MM.1S (cell line): ENCODE data around the gene SLC38A5.
"Not testable (repeated sequence)": the region's sequence is repeated elsewhere in the genome, so short reads cannot be mapped to it uniquely, and the experiment has no call there.

Experiments
- DNase-seq: peaks from one replicate; pipeline ENCODE4 v3.0.0-alpha.2; 2015
- H2AFZ ChIP-seq: fragments of 300-600 bp; sonication (generic); 2 replicates; pipeline ENCODE4 v1.6.0; 2016; ENCODE audit warnings: antibody characterized with exemption, low read length
- H3F3A ChIP-seq: fragments of 300-600 bp; sonication (generic); 2 replicates; pipeline ENCODE4 v1.6.1; 2016; ENCODE audit warnings: mild to moderate bottlenecking, antibody characterized with exemption, low read length, moderate library complexity, mixed read lengths; ENCODE audit not compliant: insufficient read depth
- H3K27ac ChIP-seq: fragments of 300-600 bp; sonication (generic); 2 replicates; pipeline ENCODE4 v1.5.1; 2016; ENCODE audit warnings: mild to moderate bottlenecking, low read length
- H3K27me3 ChIP-seq: fragments of 300-600 bp; sonication (generic); replicated peaks from 2 replicates; pipeline ENCODE4 v1.6.0; 2016; ENCODE audit warnings: low read length; ENCODE audit not compliant: insufficient read depth
- H3K36me3 ChIP-seq: fragments of 300-600 bp; sonication (generic); replicated peaks from 2 replicates; pipeline ENCODE4 v1.6.1; 2016; ENCODE audit warnings: mild to moderate bottlenecking, low read length, mixed read lengths; ENCODE audit not compliant: insufficient read depth
- H3K4me1 ChIP-seq: fragments of 300-600 bp; sonication (generic); 2 replicates; pipeline ENCODE4 v1.6.1; 2016; ENCODE audit warnings: low read length, mixed read lengths
- H3K4me2 ChIP-seq: fragments of 300-600 bp; sonication (generic); 2 replicates; pipeline ENCODE4 v1.6.0; 2016; ENCODE audit warnings: low read depth, low read length
- H3K4me3 ChIP-seq: fragments of 300-600 bp; sonication (generic); 2 replicates; pipeline ENCODE4 v1.5.1; 2016; ENCODE audit warnings: low read length, mixed read lengths
- H3K79me2 ChIP-seq: fragments of 300-600 bp; sonication (generic); 2 replicates; pipeline ENCODE4 v1.6.1; 2016; ENCODE audit warnings: mixed run types, low read length, mixed read lengths
- H3K9ac ChIP-seq: fragments of 300-600 bp; sonication (generic); 2 replicates; pipeline ENCODE4 v1.6.1; 2016; ENCODE audit warnings: low read length, mixed read lengths
- H3K9me2 ChIP-seq: fragments of 300-600 bp; sonication (generic); replicated peaks from 2 replicates; pipeline ENCODE4 v1.6.1; 2016; ENCODE audit warnings: mild to moderate bottlenecking, low read length, mixed read lengths; ENCODE audit not compliant: insufficient read depth
- H3K9me3 ChIP-seq: fragments of 300-600 bp; sonication (generic); replicated peaks from 2 replicates; pipeline ENCODE4 v1.6.1; 2016; ENCODE audit warnings: mild to moderate bottlenecking, low read length, mixed read lengths; ENCODE audit not compliant: insufficient read depth
- H4K20me1 ChIP-seq: fragments of 300-600 bp; sonication (generic); 2 replicates; pipeline ENCODE4 v1.6.1; 2016; ENCODE audit warnings: mild to moderate bottlenecking, low read length, moderate library complexity, mixed read lengths; ENCODE audit not compliant: insufficient read depth
- EZH2 ChIP-seq: fragments of 300-600 bp; sonication (generic); optimal IDR thresholded peaks from 2 replicates; pipeline ENCODE3; 2017; ENCODE audit warnings: low read depth, mild to moderate bottlenecking, antibody characterized with exemption, low read length, mixed read lengths
- EZH2phosphoT487 ChIP-seq: fragments of 300-600 bp; sonication (generic); IDR thresholded peaks from 2 replicates; pipeline ENCODE4 v1.6.1; 2018; ENCODE audit warnings: antibody characterized with exemption, low read length
- TF ChIP-seq, protein P1 (sequence below): fragments of 300-600 bp; sonication (generic); IDR thresholded peaks from 2 replicates; pipeline ENCODE4 v1.5.1; 2016; ENCODE audit warnings: antibody characterized with exemption, low read length, mixed read lengths

Gene SLC38A5

DNA sequence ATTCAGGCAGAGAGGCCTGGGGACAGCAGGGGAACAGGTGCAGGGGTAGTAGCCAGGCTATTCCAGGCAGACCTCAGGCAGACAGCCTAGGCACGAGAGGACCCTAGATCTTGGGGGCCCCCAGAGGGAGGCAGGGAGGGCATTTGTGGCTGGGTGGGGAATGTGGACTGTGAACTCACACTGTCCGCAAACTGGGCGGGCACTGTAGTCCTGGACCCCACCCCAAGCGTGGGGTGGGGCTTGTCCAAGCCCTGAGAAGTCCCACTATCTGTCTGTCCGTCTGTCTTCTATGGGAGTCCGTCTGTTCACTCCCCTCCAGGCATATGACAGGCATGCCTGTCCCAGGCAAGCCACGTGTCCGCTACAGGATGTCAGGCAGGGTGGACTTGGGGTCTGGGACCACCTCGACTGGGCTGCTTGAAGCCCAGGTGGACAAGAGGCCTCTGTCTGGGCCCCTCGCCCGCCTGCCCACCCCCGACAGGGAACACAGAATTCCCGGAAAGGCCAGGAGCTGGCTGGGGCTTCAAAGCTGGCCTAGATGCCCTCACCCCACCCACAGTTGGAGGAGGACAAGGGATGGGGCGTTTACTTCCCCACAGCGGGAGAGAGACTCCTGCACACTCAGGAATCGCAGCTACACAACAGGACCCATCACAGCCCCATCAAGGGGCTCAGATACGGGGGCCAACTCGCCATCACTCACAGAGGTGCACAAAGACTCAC lies at the start of gene SLC38A5:
Gene SLC38A5 (minus strand): TSS at position 151 of the 723 bp plus-strand sequence. CDS start 2,336 bp downstream, outside the sequence.
- H3F3A ChIP-seq = no peaks in the 10 kb centered on the region
- no peaks in the 10 kb centered on the region for H3K9me2 ChIP-seq
- H4K20me1 ChIP-seq = no peaks in the 10 kb centered on the region
- TF ChIP-seq EZH2 = no peak
- TF ChIP-seq EZH2phosphoT487 = no peak
- TF ChIP-seq, protein P1, sequence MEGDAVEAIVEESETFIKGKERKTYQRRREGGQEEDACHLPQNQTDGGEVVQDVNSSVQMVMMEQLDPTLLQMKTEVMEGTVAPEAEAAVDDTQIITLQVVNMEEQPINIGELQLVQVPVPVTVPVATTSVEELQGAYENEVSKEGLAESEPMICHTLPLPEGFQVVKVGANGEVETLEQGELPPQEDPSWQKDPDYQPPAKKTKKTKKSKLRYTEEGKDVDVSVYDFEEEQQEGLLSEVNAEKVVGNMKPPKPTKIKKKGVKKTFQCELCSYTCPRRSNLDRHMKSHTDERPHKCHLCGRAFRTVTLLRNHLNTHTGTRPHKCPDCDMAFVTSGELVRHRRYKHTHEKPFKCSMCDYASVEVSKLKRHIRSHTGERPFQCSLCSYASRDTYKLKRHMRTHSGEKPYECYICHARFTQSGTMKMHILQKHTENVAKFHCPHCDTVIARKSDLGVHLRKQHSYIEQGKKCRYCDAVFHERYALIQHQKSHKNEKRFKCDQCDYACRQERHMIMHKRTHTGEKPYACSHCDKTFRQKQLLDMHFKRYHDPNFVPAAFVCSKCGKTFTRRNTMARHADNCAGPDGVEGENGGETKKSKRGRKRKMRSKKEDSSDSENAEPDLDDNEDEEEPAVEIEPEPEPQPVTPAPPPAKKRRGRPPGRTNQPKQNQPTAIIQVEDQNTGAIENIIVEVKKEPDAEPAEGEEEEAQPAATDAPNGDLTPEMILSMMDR = no peak
- peak within 1 kb of the TSS; percentile 46; the same call in 1 of the 2 replicates for H3K27ac ChIP-seq
- H3K9ac ChIP-seq = peak within 1 kb of the TSS; percentile 88
- peak within 1 kb of the TSS; percentile 74; the same call in 1 of the 2 replicates for H3K4me2 ChIP-seq
- H3K79me2 ChIP-seq = peaks cover 43% of the 10 kb centered on the region
- no peaks in the 10 kb centered on the region for H3K4me1 ChIP-seq
- peak within 1 kb of the TSS; percentile 86 for H3K4me3 ChIP-seq
- no peaks in the 10 kb centered on the region for H3K9me3 ChIP-seq
- no peak for DNase-seq
- no peaks in the 10 kb centered on the region for H3K27me3 ChIP-seq
- H2AFZ ChIP-seq = peak within 1 kb of the TSS; percentile 49
- H3K36me3 ChIP-seq = no peaks in the 10 kb centered on the region

DNA sequence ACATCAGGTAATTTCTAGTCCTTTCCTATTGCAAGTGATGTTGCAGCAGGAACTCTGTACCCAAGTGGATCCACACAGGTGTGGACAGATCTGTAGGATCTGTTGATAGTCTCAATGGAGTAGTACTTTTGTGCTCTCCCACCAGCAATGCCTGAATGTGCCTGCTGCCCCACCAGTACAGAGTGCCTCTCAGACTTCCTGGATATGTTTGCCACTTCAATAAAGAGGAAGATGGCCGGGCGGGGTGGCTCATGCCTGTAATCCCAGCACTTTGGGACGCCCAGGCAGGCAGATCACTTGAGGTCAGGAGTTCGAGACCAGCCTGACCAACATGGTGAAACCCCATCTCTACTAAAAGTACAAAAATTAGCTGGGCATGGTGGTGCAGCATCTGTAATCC lies 49.4 kb upstream of the SLC38A5 start:
- H3K36me3 ChIP-seq, H3K4me3 ChIP-seq, H3K9me2 ChIP-seq, DNase-seq, H3F3A ChIP-seq, H3K27me3 ChIP-seq, H2AFZ ChIP-seq, H4K20me1 ChIP-seq, H3K9me3 ChIP-seq, H3K4me2 ChIP-seq, H3K27ac ChIP-seq, H3K4me1 ChIP-seq, H3K9ac ChIP-seq: not testable (repeated sequence)
- H3K79me2 ChIP-seq = peaks cover 20% of the 10 kb centered on the region

GRCh38 chrX:48516987-48517386 lies 46.9 kb upstream of the SLC38A5 start:
- peaks cover 5% of the 10 kb centered on the region; the same call in 1 of the 2 replicates for H3K4me1 ChIP-seq

More at GRCh38 chrX:48516987-48517386, 46.9 kb upstream of the SLC38A5 start:
- H3K27me3 ChIP-seq = no peaks in the 10 kb centered on the region
- H3K9ac ChIP-seq = no peak overlapping the region
- TF ChIP-seq, protein P1 = no peak
- TF ChIP-seq EZH2phosphoT487 (no peak), EZH2 (no peak)
- no peak overlapping the region for H3K4me3 ChIP-seq
- no peak overlapping the region for H3K27ac ChIP-seq
- peaks cover 4% of the 10 kb centered on the region for H3F3A ChIP-seq
- no peak overlapping the region for H3K4me2 ChIP-seq
- DNase-seq = no peak
- H3K36me3 ChIP-seq = no peaks in the 10 kb centered on the region
- H4K20me1 ChIP-seq = no peaks in the 10 kb centered on the region
- no peaks in the 10 kb centered on the region for H3K9me3 ChIP-seq
- H3K9me2 ChIP-seq = no peaks in the 10 kb centered on the region
- peaks cover 2% of the 10 kb centered on the region for H3K79me2 ChIP-seq
- no peak overlapping the region for H2AFZ ChIP-seq
